GM19324 (cell line): ENCODE measurements around the gene GPR180.

Source experiments
- ATAC-seq: cut with Tn5 transposase; IDR thresholded peaks from one replicate; pipeline ENCODE4 v1.9.1; 2021; ENCODE audit warnings: mild to moderate bottlenecking, moderate library complexity; ENCODE audit not compliant: unreplicated experiment, low FRiP score

GPR180 gene

DNA sequence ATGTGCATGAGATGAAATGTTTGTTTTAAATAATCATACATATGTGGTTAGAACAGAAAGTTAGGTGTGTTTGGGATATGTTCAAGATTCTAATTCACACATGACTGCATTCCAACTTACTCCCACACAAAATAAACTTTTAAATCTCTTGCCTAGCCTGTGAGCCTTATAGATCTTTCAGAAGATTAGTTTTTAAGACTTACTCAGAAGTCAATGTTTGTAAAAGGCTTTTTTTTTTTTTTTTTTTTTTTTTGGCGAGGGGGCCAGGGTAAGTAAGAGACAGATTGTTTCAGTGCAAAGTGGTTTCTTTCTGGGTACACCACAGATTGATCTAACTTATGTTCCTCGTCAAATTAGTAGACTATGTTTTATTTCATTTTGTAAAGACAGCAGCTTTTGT is 39.1 kb downstream of the GPR180 start:
- ATAC-seq, result no peak

DNA sequence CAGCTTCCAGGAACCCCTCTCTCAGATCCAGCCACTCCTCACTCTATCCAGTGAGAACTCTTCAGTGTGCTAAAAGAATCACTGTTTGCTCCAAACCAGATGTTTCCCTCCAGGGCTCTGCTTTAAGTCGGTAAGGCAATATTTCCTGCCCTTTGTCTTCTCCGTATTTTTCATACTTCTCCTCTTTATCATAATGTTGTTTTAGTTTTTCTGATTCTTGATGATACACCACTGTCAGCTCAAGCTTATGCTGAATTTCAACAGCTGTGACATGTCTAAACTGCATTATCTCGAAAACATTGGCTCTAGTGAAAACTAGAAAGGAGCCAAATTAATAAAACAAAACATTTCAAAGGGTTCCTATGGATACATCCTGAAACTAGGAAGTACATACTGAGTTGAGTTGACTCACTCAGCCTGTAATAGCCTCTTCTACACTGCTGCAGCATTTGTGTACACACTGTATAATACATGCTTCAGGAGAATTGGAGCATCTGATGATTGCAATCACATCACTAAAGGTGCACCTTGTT is 39.8 kb downstream of the GPR180 start:
- ATAC-seq, result no peak

DNA sequence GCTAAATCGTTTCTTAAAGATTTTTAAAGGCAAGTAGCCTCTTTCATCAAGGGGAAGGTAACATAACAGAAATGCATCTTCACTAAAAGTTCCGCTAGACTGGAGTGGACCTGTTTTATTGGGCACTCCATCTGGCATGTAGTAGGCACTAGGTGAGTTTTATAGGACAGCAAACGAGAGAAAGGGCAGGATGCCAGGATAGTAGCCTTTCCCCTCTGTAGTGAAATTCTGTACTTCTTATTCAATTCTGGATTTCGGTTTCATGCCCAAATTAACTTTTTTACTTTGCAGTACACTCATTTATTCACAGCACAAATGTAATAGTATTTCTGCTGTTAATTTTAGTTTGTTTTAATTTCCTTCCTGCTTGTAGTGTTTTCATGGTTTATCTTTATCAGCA is 45.2 kb downstream of the GPR180 start:
- ATAC-seq, result peak; percentile 49

- ATAC-seq, result no peak
Observed at GRCh38 chr13:94656176-94656575, 54.5 kb downstream of the GPR180 start.

DNA sequence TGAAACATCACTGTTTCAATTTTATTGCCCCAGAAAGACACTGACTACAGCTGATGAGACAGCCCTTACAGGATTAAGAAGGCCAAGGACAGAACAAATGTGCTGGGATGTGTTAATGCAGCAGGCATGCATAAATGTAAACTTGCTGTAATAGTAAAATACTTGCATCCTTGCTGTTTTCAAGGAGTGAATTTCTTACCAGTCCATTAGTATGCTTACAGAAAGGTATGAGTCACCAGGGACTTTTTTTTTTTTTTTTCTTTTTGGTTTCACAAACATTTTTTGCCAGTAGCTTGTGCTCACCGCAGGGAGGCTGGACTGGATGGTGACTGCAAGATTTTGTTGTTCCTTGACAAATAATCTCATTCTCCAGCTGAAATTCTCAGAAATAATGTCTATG is 55.1 kb downstream of the GPR180 start:
- ATAC-seq, result peak; percentile 88

- ATAC-seq, result peak; percentile 28
Observed at GRCh38 chr13:94657167-94657566, 55.5 kb downstream of the GPR180 start.

DNA sequence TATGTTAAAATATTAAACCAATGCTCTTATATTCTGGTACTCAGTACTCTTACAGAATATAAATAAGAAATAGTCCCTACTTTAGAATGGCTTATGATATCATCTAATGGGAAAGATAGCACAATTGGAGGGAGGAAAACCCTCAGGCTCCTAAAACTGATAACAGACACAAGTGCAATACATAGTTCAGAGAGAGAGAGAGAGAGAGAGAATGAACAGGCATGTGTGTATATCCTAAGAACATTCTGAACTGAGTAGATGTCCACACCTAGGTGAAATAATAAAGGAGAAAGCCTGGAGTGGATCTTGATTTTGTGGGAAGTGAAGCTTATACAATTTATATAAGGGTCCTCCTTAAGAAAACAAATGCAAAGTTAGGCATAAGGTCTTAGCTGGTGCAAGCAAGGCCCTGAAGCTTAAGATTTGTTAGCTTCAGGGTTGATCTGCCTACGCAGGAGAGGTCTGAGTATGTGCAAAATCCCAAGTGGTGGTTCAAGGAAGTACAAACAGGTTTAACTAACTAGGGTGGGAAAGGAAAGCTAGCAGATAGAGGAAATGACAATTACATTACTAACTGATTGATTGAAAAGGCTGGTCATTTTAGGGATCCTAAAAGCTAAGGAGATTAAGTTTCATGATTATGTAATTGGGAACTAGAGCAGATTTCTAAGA is 57.4 kb downstream of the GPR180 start:
- ATAC-seq, result no peak

DNA sequence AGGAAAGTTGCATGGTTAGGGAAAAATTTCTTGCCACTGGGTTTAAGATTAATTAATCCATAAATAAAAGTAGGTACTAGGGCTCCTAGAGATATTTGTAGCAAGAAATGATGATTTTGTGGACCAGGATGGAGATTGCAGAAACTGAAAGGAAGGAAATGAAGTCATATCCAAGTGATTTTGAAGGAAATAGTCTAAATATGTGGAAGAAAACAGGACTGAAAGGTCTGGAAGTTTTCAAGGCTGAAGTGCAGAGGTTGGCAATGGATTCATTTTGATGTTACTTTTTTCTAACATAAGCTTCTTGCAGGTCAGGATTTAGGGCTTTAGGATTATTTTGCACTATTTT is 57.9 kb downstream of the GPR180 start:
- ATAC-seq, result no peak

GRCh38 chr13:94660695-94661326 is 59.2 kb downstream of the GPR180 start:
- no peak for ATAC-seq

DNA sequence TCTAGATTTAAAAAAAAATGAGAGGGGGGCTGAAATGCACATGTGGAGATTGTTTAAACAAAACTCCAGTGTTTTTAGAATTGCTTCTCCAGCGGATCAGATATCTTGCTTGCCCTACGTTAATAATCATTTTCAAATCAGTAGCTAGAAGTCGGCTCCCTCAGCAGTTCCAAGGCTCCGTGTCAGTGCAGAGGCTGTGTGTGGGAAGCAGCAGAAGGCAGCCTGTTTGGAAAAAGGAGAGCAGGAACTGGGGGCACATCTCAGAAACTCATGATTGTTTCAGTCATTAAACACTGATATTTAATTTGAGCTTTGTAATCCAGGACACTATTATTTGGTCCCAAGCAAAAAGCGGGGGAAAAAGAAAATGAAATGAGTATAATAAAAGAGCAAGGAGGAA is 59.7 kb downstream of the GPR180 start:
- ATAC-seq, result no peak

- ATAC-seq, result no peak
Observed at GRCh38 chr13:94662274-94662945, 60.8 kb downstream of the GPR180 start.

GRCh38 chr13:94664889-94665288 is 63.2 kb downstream of the GPR180 start:
- no peak for ATAC-seq

DNA sequence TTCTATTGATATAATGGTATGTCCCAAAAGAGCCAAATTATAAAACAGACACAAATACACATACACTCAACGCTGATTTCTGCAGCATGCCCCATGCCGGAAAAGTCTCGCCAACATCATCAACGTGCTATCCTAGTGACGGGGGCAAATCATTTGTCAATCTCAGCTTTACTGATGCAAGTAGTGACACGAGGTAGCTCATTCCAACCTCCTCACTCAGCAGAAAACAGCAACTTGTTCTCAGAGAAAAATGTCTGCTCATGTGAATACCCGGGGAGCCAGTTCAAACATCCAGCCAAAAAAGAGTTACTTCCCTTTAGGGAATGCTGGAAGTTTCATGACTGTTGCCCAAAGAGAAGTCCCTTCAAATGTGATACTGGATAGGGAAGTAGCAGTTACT is 64.4 kb downstream of the GPR180 start:
- ATAC-seq, result no peak

DNA sequence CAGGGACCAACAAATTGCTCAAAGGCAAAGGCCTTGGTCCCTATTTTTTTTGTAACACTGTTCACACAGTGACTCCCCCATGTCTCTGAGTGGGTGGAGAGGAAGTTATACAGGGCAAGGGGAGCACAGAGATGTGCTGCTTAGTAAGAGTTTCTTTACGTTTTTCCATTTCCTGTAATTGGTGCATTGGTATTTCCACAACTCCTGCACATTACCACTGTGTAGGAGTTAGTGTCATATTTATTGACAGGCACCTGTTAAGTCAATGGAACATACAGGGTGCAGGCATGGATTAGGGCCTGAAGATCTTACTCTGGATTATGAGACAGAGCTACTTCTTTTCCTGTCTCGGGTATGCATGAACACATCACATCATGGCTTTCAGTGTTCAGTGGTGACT is 65.5 kb downstream of the GPR180 start:
- no peak for ATAC-seq

- no peak for ATAC-seq
Observed at GRCh38 chr13:94672400-94672799, 70.7 kb downstream of the GPR180 start.

GRCh38 chr13:94673851-94674250 is 72.2 kb downstream of the GPR180 start:
- no peak for ATAC-seq

DNA sequence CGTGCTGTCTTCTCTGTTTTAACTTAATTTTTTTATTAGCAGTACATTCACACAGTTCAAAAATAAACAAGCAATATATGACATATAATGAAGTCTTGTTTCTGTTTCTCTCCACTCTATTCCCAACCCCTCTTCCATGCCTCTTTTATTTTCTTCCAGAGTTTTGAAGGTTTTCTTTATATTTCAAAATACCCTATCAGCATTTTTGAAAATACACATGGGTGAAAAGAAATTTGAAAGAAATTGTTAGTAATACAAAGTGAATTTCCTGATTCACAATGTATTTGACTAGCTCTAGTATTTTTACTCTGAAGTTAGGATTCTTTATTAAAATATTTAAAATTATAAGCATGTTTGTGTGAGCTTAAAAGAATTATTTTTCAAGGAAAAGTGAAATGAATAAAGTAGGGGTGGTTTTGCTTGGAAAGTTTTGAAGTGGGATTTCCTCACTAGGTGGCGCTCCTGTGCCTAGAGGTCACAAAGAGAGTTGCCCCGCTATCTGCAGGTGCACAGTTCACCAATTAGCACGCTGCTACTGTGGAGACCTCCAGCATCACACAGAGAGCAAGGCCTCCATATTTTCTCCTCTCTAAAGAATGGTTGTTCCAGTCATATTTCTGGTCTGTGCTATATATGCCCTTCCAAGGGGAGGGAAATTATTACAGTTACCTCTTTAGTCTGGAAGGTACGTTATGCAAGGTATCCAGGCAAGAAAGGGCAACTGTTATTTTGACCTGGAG is 73.1 kb downstream of the GPR180 start:
- ATAC-seq, result peak; percentile 46

DNA sequence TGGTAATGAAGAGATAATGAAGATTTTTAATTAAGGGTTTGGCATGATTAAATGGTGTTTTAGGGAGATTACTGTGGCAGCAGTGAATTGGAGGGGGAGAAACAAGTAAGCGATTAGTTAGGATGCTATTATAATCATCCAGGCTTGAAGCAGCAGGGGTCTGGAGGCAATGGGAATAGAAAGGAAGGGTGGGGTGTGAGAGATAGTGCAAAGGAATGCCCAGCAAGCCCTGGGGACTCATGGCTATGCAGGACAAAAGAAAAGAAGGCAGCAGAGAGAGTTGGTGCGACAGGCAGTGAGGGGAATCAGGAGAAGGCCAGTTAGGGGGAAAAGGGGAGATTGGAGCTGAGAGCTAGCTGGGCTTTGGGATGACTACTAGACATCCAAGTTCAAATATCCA is 76.1 kb downstream of the GPR180 start:
- ATAC-seq, result no peak

DNA sequence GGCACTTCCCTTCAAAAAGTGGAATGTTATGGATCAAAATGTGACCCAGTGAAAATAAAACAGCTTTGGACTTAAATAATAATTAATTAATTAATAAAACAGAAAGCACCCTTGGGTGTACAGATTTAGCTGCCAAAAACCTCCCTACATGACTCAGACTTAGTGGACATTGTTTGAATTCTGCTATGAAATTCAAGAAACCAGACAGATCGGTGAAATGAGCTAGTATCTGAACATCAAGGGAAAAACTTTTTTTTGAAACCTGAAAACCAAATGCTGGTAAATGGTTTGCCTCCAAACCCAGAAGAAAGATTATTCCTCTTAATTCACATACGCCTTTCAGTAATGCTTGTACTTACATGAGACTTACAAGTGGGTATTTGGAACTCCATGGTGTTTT is 77.2 kb downstream of the GPR180 start:
- no peak for ATAC-seq

DNA sequence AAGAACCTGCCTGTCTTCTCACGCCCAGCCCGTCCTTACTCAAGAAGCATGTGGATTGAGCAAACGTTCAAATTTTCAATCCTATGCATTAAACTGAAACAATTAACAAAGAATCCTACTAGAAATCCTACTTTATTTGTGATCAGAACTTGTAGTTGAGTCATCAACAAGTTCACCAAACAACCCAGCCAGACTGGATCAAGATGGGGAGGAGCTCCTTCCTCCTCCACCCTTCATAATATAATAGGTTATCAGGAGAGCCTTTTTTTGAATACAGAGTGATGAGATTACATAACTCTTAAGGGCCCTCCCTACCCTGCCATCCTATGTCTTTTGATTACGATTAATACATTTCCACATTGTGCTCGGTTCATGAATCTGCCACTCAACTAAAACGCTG is 78.0 kb downstream of the GPR180 start:
- ATAC-seq, result no peak

DNA sequence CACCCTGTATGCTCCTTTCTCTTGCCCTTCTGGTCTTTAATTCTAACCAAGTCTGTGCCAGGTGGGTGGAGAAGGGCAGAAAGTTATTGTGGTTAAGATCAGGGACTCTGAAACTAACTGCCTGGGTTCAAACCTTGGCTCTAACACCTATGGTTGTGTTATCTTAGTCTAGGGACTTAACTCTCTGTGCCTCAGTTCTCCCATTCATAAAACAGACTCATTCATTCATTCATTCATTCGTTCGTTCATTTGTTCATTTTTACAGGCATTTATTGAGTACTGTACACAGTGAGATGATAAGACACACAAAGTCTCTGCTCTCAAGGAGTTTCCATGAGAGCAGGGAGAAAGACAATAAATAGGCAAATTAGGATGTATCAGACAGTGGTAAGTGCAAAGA is 80.6 kb downstream of the GPR180 start:
- no peak for ATAC-seq
